OCI-LY7 (cell line): ENCODE measurements around the gene CLGN.

Experiments
- CTCF ChIP-seq: fragments of 200-600 bp; sonication (generic); conservative IDR thresholded peaks from 2 replicates; pipeline ENCODE4 v1.5.1; 2014; ENCODE audit warnings: mild to moderate bottlenecking, antibody characterized with exemption, low read length, moderate library complexity, mixed read lengths
- EZH2phosphoT487 ChIP-seq: fragments of 200-600 bp; sonication (generic); IDR thresholded peaks from 2 replicates; pipeline ENCODE4 v1.6.1; 2018; ENCODE audit warnings: low read depth, borderline replicate concordance, mild to moderate bottlenecking, mixed run types, antibody characterized with exemption, low read length, moderate library complexity, mixed read lengths

GRCh38 chr4:140363051-140363450 lies 64.4 kb downstream of the CLGN start:
- TF ChIP-seq CTCF (no peak), EZH2phosphoT487 (no peak)
